GM10266 (cell line): ENCODE measurements around the gene DOK1.
"Not testable (repeated sequence)": the region's sequence is repeated elsewhere in the genome, so short reads cannot be mapped to it uniquely, and the experiment has no call there.

ENCODE experiments used
- DNase-seq: peaks from one replicate; pipeline ENCODE4 v3.0.0; 2012; ENCODE audit errors: extremely low spot score
- CTCF ChIP-seq: IDR thresholded peaks from 2 replicates; pipeline ENCODE4 v1.5.1; 2012; ENCODE audit warnings: mild to moderate bottlenecking, low read depth; ENCODE audit not compliant: control insufficient read depth, insufficient read depth; ENCODE audit errors: missing control alignments

DOK1 gene

DNA sequence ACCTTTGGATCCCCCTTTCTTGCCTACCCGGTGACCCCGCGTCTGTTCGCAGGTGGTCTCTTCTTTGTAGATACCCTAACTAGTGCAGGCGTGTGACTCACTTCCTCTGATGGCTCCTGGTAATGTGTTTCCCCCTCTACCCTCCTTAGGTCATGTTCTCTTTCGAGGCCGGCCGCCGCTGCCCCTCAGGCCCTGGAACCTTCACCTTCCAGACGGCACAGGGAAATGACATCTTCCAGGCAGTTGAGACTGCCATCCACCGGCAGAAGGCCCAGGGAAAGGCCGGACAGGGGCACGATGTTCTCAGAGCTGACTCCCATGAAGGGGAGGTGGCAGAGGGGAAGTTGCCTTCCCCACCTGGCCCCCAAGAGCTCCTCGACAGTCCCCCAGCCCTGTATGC, 1.6 kb downstream of the DOK1 start:
- TF ChIP-seq CTCF = no peak
- DNase-seq = no peak

DNA sequence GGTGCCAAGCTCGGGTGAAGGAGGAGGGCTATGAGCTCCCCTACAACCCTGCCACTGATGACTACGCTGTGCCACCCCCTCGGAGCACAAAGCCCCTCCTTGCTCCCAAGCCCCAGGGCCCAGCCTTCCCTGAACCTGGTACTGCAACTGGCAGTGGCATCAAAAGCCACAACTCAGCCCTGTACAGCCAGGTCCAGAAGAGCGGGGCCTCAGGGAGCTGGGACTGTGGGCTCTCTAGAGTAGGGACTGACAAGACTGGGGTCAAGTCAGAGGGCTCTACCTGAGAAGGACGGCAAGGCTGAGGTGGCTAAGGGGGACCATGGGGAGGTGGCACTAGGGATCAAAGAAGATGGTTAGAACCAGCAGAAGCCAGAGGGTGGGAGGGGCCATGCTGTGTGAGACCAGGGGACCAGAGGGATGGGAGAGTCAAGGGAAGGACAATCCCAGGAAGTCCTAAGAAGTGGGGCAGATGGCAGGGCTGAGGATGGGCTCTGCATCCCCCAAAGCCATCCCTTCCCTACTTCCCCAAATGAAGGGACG, 2.4 kb downstream of the DOK1 start:
- no peak for TF ChIP-seq CTCF
- no peak for DNase-seq

DNA sequence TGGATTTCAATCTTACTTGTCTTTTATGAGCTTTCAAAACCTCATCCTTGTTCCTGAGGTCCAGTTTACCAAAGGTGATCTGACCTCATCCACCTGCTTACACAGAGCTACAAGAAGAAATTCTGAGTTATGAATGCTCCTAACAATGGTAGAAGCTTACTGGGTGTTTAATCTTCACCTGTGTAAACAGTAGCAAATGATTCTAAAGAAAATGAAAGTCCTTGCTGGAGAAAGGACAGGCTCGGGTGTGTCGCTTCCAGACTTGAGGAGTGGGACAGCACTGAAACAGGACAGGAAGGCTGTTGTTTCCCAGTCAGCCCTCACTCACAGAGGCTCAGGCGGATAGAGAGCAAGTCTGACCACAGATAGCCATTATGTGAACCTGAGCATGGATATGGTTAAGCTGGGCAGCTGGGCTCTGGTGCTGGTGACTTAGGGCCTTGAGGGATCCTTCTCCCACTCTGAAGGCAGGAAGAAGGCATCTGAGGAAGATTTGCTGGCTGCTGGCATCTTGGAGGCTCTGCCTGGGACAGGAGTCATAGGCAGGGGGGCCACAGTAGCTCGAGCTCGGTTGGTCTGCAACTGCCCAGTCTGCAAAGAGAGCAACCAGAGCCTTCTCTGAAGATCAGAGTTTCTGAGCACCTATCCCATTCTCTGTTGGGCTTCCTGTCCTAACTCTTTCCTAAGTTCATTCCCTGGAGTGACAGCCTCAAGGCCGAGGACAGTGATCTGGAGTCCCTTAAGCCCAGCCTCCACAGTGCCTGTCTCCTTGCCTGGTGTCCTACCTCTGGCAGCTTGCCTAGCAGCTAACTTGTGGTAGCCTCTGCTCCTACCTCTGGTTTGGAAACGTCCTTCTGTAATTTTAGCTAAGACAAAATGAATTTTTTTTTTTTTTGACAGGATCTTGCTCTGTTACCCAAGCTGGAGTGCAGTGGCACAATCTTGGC, 4.0 kb downstream of the DOK1 start:
- TF ChIP-seq CTCF = no peak
- no peak for DNase-seq

- DNase-seq = no peak
- no peak for TF ChIP-seq CTCF
Observed at GRCh38 chr2:74559912-74560311, 5.4 kb downstream of the DOK1 start.

GRCh38 chr2:74560591-74560990, 6.1 kb downstream of the DOK1 start:
- no peak for DNase-seq
- no peak for TF ChIP-seq CTCF

DNA sequence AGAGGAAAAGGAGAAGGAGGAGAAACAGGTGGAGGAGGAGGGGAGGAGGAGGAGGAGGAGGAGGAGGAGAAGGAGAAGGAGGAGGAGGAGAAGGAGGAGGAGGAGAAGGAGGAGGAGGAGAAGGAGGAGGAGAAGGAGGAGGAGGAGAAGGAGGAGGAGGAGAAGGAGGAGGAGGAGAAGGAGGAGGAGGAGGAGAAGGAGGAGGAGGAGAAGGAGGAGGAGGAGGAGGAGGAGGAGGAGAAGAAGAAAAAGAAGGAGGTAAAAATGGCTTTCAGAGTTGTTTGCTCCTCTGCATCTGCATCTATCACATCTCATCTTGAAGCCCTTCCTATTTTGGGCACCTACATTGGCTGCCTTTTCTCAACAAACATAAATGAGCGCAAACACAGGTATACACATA, 6.5 kb downstream of the DOK1 start:
- DNase-seq = not testable (repeated sequence)

DNA sequence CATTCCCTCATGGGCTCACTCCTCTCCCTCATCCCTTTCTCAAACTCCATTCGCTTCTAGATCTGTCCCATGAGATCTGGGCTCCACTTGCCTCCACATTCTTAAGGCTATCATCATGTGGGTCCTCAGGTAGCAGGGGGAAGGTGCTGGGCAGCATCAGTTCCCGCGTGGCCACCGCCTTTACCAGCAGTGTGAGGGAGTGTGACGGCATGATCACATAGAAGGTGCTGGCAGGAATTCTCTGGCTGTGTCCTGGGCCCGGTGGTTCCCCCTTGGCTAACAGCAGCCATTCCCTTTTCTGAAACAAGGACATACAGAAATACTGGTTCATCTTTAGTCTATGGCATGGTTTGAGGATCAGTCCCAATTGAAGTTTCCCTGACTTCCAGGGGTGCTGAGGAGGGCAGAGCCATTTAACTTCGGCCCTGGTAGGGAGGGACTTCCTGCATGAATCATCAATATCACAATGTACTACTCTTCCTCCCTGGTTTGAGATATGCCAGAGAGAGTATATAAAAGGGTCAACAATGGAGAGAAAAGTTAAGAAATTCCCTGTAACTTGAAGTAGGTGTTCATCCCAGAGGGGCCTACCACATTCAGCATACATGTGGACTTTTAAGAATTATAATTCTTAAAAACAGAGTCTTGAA, 7.7 kb downstream of the DOK1 start:
- no peak for DNase-seq
- no peak for TF ChIP-seq CTCF
